Dermis blood vessel endothelial cell (primary cell): ENCODE data around the gene NRIP2. TPM values are rescaled to one million over a fixed set of nuclear protein-coding genes. Genes with fewer than 3 reads are reported as not detected.
"Not testable (repeated sequence)": the region's sequence is repeated elsewhere in the genome, so short reads cannot be mapped to it uniquely, and the experiment has no call there.

Experiments used
- DNase-seq: peaks from one replicate; pipeline ENCODE4 v3.0.0; 2010
- total RNA-seq: library from RNA; depleted of rRNA; stranded (reverse); fragments of >200 nt; gene quantifications from 2 replicates; pipeline ENCODE4 v1.2.3, GENCODE V29; 2014

The NRIP2 gene, protein sequence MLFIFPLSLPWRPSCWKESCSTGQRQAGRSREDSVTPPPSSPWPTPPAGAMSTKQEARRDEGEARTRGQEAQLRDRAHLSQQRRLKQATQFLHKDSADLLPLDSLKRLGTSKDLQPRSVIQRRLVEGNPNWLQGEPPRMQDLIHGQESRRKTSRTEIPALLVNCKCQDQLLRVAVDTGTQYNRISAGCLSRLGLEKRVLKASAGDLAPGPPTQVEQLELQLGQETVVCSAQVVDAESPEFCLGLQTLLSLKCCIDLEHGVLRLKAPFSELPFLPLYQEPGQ
- total RNA-seq: not detected in 2 replicates

GRCh38 chr12:2834581-2835491, at the start of gene NRIP2:
Gene NRIP2, minus strand, starts transcription at chr12:2835035. Its CDS starts 52 bp downstream, at chr12:2834983.
- peak; percentile 34 for DNase-seq

DNA sequence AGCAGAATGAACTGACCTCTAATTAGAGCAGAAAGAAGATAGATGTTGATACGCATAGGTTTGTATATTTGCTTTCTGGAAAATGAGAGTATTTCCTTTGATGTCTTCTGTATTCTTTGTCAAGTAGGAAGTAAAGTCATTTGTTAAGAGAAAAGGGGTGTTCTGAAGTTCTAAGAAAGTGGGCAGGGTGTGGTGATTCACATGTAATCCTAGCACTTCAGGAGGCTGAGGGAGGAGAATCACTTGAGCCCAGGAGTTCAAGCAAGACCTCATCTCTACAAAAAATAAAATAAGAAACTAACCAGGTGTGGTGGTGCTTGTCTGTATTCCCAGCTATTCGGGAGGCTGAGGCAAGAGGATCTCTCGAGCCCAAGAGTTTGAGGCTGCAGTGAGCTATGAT, 45.0 kb upstream of the NRIP2 start:
- DNase-seq: no peak

DNA sequence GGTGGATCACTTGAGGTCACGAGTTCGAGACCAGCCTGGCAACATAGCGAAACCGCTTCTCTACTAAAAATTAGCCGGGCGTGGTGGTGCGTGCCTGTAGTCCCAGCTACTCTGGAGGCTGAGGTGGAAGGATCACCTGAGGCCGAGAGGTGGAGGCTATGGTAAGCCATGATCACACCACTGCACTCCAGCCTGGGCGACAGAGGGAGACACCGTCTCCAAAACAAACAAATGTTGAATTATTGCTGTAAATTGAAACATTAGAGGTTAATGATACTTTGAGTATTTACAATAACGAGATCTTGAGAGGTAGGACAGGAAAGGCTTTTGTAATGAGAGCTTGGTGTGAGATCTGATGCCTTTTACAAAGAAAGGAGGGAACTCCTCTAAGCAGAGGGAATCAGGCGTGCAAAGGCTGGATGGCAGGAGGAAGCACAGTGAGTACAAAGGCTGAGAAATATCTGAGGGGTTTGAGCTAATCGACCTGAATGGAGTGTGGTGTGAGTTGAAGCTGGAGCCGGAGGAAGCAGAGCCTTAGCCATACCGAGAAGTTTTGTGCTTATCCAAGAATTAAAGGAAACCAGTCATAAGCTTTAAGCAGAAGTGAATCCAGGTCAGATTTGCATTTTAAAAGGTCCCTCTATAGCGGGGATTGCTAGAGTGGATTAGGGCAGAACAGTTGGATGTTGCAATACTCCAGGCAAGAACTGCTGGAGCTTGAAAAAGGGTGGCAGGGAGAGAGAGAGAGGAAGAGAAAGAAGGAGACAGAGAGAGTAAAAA, 43.3 kb upstream of the NRIP2 start:
- peak; percentile 33 for DNase-seq

DNA sequence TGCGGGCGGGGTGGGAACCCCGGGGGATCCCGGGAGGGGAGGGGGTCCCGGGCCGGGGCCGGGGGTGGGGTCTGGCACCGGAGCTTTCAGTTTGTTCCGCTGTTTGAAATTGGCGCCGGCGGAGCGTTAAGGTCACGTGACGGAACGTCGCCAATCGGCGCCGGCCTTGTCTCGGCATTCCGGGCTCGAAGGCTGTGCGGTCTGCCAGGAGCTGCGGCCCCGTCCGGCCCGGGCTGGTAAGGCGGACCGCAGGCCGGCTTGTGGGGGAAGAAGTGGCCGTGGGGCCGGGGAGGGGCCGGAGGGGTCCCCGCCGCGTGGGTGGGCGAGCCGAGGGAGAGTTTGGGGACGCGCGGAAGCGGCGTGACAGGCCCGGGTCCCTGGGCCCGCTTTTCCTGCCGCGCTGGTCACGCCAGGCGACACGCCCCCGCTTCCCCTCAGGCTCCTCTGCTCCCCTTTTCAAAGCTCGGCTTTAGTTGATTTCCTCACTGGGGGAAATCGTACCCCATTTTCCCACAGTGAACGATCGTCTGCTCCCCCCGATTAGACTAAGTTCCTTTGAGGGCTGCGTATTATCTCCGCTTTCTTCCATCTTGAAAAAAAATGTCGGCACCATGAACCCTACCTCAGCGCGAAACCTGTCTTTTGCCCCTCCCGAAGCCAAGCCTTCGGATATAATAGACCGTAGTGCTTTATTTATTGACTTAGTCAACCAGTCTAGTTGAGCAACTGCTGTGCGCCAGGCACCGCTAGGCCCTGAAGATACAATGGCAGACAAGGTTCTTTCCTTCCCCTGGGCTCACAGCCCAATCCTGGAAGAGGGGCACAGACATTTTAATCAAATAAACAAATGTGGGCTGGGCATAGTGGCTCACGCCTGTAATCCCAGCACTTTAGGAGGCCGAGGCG, 42.5 kb upstream of the NRIP2 start, which contains the start of the genes FOXM1 and RHNO1:
Gene FOXM1, minus strand, starts transcription at position 128 of the 906 bp plus-strand sequence. CDS start 2,696 bp downstream, outside the sequence.
Gene RHNO1, plus strand, starts transcription at position 177 of the 906 bp plus-strand sequence. CDS start 8,144 bp downstream, outside the sequence.
- DNase-seq: peak; percentile 93

DNA sequence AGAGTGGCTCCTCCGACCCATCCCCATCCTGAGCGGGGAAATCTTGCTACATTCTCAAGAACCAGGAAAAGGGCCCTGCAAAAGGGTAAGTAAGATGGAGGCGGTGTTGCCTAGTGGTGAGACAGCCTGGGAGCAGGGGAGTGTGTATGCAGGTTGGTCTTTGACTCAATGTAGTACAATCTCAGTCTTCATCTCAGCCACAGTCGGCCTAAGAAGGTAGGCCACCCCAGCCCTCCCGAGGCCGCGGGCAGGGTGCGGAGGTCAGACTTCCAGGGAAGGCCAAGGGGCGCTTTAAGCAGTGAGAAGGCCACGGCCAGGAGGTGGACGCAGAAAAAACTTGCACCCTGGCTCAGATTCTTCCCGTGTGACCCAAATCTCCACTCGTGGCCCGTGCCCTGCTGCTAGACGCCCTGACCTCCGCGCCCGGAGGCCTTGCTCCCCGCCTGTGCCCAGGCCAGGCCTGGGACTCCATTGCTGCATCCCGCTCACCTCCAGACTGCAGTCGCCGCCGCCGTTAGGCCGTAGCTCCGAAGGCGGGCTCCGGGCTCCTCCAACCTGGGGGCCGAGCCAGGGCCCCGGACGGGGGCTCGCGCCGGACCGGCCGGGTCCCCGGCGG, 41.7 kb upstream of the NRIP2 start:
- peak; percentile 45 for DNase-seq

DNA sequence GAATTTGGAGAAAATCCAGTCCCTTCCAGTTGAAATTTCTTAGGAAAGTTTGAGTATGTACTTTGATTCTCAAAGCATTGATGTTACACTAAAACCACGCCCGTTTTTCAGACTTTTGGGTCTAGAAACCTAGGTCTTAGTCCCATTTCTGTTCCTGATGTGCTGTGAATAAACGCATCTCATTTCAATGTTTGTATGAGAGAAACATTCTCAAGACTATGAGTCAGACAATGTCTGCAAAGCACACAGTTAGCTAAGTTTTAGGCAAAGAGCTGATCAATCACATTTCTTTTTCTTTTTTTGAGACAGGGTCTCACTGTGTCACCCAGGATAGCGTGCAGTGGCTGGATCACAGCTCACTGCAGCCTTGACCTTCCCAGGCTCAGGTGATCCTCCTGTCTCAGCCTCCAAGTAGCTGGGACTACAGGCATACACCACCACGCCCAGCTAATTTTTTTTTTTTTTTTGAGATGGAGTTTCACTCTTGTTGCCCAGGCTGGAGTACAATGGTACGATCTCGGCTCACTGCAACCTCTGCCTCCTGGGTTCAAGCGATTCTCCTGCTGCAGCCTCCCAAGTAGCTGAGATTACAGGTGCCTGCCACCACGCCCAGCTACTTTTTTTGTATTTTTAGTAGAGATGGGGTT, 34.3 kb upstream of the NRIP2 start:
- not testable (repeated sequence) for DNase-seq

DNA sequence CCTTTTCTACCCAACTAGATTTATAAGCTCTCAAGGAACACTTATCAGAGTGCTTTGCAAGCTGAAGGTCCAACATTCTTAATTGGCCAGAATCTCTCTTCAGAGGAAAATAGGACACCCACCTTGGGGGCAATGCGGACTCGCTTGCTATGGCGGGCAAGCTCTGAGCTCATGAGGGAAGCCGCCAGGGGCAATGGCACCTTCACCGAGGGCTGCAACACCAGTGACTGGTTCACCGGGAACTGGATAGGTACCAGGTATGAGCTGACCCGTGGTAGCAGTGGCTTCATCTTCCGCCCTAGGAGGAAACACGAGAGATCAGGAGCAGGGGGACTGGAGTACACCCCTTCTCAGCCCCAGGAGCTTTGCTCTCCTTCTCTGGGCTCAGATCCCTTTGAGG, 29.4 kb upstream of the NRIP2 start:
- DNase-seq: no peak

DNA sequence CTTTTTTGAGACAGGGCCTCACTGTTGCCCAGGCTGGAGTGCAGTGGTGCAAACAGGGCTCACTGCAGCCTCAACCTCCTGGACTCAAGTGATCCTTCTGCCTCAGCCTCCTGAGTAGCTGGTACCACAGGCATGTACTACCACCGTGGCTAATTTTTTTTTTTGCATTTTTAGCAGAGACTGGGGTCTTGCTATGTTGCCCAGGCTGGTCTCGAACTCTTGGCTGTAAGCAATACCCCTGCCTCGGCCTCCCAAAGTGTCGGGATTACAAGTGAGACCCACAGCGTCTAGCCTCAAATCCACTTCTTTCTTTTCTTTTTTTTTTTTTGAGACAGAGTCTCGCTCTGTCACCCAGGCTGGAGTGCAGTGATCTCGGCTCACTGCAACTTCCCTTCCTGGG, 28.6 kb upstream of the NRIP2 start:
- DNase-seq: not testable (repeated sequence)

DNA sequence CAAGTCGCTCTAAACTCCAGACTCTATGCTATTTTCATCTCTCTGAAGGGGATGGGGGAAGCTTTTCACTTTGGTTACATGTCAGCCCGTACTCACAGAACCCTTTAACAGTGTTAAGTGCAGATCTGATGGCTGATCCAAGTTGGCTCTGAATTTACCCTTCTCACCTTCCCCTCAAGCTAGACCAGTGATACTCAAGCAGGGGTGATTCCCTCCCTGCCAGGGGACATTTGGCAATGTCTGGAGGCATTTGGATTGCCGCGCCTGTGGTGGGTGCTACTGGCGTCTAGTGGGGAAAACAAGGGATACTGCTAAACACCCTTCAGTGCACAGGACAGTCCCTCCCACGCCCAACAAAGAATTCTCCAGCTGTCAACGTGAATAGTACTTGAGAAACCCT, 28.0 kb upstream of the NRIP2 start:
- no peak for DNase-seq

DNA sequence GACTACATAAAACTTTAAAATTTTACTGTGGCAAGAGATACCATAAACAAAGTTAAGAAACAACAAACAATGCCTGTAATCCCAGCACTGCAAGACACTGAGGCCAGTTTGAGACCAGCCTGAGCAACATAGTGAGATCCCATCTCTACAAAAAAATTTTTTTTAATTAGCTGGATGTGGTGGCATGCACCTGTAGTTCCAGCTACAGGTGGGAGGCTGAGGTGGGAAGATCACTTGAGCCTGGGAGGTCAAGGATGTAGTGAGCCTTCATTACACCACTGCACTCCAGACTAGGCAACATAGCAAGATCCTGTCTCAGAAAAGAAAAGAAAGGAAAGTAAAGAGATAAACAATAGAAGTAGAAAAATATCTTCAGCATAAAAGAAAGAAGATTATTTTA, 25.3 kb upstream of the NRIP2 start:
- no peak for DNase-seq

DNA sequence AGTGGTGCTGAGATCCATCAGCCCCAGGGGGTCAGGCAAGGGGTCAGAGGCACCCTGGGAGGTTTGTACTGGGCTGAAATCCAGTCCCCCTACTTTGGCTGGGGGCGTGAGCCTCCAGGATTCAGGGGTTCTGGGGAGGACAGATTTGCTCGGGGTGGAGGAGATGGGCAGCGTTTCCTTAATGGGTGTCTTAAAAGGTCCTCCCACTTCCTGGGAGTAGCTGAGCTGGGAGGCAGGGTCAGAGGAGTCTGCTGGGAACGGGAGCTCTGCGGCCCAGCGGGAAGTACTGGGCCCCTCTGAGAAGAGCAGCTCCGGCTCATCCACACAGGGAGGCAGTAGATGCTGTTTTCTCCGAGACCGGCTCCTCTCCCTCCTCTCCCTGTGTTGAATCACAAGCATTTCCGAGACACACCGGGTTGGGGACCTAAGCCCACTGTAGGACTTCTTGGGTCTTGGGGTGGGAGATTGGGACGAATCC, 24.1 kb upstream of the NRIP2 start:
- no peak for DNase-seq

GRCh38 chr12:2858334-2858733, 23.5 kb upstream of the NRIP2 start:
- no peak for DNase-seq

DNA sequence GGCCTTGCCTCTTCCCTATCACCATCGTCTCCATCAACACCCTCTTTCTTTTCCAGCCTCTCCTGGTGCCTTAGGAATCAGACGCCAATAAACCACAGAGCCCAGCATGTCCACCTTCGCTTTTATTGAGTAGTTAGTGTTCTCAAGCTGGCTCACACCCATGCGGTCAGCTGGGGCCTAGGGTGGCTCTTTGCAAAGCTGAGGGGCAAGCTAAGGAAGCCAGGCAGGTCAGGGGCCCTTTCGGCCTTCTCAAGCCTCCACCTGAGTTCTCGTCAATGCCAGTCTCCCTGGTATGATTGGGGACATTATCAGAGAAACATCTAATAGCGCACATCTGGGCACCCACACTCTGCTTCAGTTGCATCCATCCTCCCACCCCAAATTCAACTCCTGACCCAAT, 22.7 kb upstream of the NRIP2 start:
- DNase-seq: no peak

DNA sequence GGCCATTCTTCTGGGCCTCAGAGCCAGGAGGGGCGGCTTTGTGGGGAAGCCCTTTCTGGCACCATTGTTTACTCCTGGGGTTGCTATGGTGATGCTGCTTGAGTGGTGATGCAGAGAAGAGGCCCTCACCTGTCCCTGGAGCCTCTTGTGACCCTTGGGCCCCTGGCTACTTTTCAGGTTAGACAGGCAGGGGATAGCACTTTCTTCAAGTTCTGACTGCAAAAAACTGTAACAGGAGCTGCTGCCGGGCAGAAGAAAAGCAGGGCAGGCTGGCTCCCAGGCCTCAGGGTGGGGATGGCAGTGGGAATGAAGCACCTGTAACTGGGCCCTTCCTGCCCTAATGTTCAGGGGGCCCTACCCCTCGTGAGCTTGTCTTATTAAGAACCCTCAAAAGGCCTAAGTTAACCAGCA, 22.2 kb upstream of the NRIP2 start, which contains the start of gene TEX52:
Gene TEX52, minus strand, starts transcription at position 19 of the 411 bp plus-strand sequence. Its CDS starts 13 bp downstream, at position 6.
- no peak for DNase-seq

- DNase-seq: no peak
These were observed 21.2 kb upstream of the NRIP2 start for GRCh38 chr12:2856051-2856450.

DNA sequence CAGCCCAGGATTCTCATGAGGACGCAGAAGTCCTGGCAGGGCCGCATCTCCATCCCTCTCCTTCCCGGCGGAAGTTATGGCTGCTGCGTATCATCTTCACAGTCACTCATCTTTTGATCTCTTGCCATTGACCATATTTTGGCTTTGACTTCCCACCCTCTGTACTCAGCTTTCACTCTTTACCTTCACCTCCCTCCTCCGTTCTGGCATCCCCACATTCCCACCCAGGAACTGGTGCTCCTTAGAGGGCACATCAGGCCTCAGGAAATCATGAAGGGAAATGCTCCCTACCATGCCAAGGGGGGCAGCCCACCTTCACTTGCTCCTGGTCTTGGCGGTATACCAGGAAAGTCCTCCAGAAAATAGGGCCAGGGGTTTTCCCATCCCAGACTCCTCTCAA, 20.7 kb upstream of the NRIP2 start:
- no peak for DNase-seq

DNA sequence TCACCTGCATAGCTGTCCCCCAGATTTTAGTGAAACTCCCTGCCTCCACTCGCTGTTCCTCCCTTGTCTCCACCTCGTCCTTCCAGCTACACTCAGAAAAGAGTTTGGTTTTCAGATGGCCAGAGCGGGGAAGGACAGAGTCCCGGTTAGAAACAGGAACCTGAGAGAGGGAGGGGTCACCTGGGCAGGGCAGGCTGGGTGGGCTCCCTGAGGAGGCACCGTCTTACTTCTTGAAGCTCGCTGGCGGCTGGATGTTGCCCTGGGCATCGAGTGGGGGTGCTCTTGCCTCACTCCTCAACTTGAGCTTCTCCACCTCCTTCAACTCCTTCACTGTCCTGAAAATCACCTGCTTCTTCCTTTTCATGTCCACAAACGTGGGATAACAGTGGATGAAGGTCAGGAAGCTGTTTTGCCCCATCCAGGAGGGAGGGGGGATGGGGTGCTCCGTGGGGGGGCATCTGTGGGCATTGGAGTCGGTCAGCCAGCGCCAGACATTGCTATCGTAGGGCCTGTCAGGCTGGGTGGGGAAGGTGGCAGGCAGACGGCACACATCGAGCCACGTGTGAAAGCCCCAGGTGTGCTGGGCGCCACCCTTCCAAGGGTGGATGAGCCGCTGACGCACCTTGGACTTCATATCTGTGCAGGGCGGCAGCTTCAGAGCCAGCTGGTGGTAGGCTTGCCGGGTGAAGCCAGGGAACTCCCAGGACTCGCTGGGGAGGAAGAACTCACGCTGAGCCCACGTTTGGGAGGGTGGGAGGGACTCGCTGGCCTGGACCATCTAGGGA, 20.0 kb upstream of the NRIP2 start:
- no peak for DNase-seq

GRCh38 chr12:2853626-2854025, 18.8 kb upstream of the NRIP2 start:
- DNase-seq: peak; percentile 85

DNA sequence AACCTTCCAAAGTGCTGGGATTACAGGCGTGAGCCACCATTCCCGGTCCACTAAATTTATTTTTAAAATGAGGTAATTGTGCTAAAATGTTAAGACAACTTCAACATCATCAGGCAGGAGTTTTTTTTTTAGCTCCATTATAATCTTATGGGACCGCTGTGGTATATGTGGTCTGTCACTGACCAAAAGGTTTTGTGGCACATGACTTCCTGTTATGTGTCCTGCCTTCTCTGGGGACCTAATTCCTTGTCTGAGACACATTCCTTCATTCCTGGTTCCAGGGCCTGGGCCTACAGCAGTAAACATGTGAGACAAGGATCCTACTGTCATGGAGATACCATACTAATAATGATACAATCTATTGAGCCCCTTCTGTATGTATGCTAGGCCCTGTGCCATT, 17.1 kb upstream of the NRIP2 start:
- no peak for DNase-seq

- DNase-seq: peak; percentile 78
These were observed 10.4 kb upstream of the NRIP2 start for GRCh38 chr12:2845280-2845679.
